Smooth muscle cell (in vitro differentiated cells): ENCODE data around the gene WDFY1. TPM values are rescaled to one million over a fixed set of nuclear protein-coding genes. Genes with fewer than 3 reads are reported as not detected.

Experiments
- DNase-seq: peaks from one replicate; lab custom pipeline; 2025; ENCODE audit not compliant: unreplicated experiment; lab: John Stamatoyannopoulos, UW
- H2AFZ ChIP-seq: fragments of 200-600 bp; sonication (generic); 2 replicates; pipeline ENCODE4 v1.6.0; 2016; ENCODE audit warnings: antibody characterized with exemption, low read depth, mild to moderate bottlenecking
- H3F3A ChIP-seq: fragments of 200-600 bp; sonication (generic); 2 replicates; pipeline ENCODE4 v1.6.0; 2017; ENCODE audit warnings: antibody characterized with exemption, low read depth
- H3K27ac ChIP-seq: fragments of 200-600 bp; sonication (generic); 2 replicates; pipeline ENCODE4 v1.5.1; 2016; ENCODE audit warnings: low read depth, mild to moderate bottlenecking
- H3K27me3 ChIP-seq: fragments of 200-600 bp; sonication (generic); 2 replicates; pipeline ENCODE4 v1.6.1; 2016; ENCODE audit warnings: low read depth, mild to moderate bottlenecking
- H3K36me3 ChIP-seq: fragments of 200-600 bp; sonication (generic); 2 replicates; pipeline ENCODE4 v1.5.1; 2016; ENCODE audit warnings: low read depth
- H3K4me1 ChIP-seq: fragments of 200-600 bp; sonication (generic); 2 replicates; pipeline ENCODE4 v1.5.1; 2016; ENCODE audit warnings: low read depth
- H3K4me2 ChIP-seq: fragments of 200-600 bp; sonication (generic); 2 replicates; pipeline ENCODE4 v1.6.0; 2016; ENCODE audit warnings: mild to moderate bottlenecking
- H3K4me3 ChIP-seq: fragments of 200-600 bp; sonication (generic); 2 replicates; pipeline ENCODE4 v1.5.1; 2016; ENCODE audit warnings: mild to moderate bottlenecking
- H3K79me2 ChIP-seq: fragments of 200-600 bp; sonication (generic); 2 replicates; pipeline ENCODE4 v1.6.0; 2016; ENCODE audit warnings: low read depth, mild to moderate bottlenecking
- H3K9ac ChIP-seq: fragments of 200-600 bp; sonication (generic); 2 replicates; pipeline ENCODE4 v1.6.0; 2016; ENCODE audit warnings: low read depth
- H3K9me3 ChIP-seq: fragments of 200-600 bp; sonication (generic); replicated peaks from 2 replicates; pipeline ENCODE4 v1.5.1; 2016; ENCODE audit warnings: low read depth
- H4K20me1 ChIP-seq: fragments of 200-600 bp; sonication (generic); 2 replicates; pipeline ENCODE4 v1.6.0; 2016; ENCODE audit warnings: low read depth
- CTCF ChIP-seq: fragments of 200-600 bp; sonication (generic); IDR thresholded peaks from 2 replicates; pipeline ENCODE4 v1.5.1; 2017; ENCODE audit warnings: borderline replicate concordance, mild to moderate bottlenecking, antibody characterized with exemption; ENCODE audit not compliant: insufficient read depth, poor library complexity, severe bottlenecking
- WGBS: methylation state at CpG from one replicate; pipeline ENCODE4 v1.1.7; 2016; ENCODE audit warnings: low lambda C conversion rate; 5-methylcytosine and 5-hydroxymethylcytosine counted together
- polyA plus RNA-seq: library from polyadenylated mRNA; unstranded; fragments of >200 nt; fragmentation: Nextera tagmentation; extraction: Ambion mirVana; gene quantifications from 2 replicates; pipeline ENCODE4 v1.2.1, GENCODE V29; 2016
- total RNA-seq: library from RNA; depleted of rRNA; stranded (reverse); fragments of >200 nt; gene quantifications from 2 replicates; pipeline ENCODE4 v1.2.3, GENCODE V29; 2014

Gene WDFY1
- total and polyA plus RNA-seq, 2 experiments from 2014 or later, result 31.6 to 58.6 TPM

GRCh38 chr2:223980803-223981202 is 35.7 kb upstream of the WDFY1 start:
- Histone ChIP-seq H3K27ac (peak overlapping the region; percentile 38), H2AFZ (no peak overlapping the region), H3K36me3 (peaks cover 23% of the 10 kb centered on the region), H3K4me2 (no peak overlapping the region), H3K4me1 (no peaks in the 10 kb centered on the region), H3K9me3 (no peaks in the 10 kb centered on the region), H3K79me2 (no peaks in the 10 kb centered on the region), H3K9ac (no peak overlapping the region), H4K20me1 (peaks cover 5% of the 10 kb centered on the region), H3K4me3 (no peak overlapping the region), H3F3A (peaks cover 42% of the 10 kb centered on the region), H3K27me3 (no peaks in the 10 kb centered on the region)
- 89% methylated on average over 4 of the region's 4 CpGs for WGBS
- DNase-seq, result no peak
- no peak for TF ChIP-seq CTCF

GRCh38 chr2:223980397-223980735 is 35.2 kb upstream of the WDFY1 start:
- no peak for TF ChIP-seq CTCF
- Histone ChIP-seq H3K27me3 (no peaks in the 10 kb centered on the region), H3K36me3 (peaks cover 26% of the 10 kb centered on the region), H3K79me2 (no peaks in the 10 kb centered on the region), H3K9ac (no peak overlapping the region), H3K4me1 (no peaks in the 10 kb centered on the region), H3K27ac (peak overlapping the region; percentile 38), H2AFZ (no peak overlapping the region), H3F3A (peaks cover 46% of the 10 kb centered on the region), H4K20me1 (peaks cover 5% of the 10 kb centered on the region), H3K9me3 (no peaks in the 10 kb centered on the region), H3K4me2 (no peak overlapping the region), H3K4me3 (no peak overlapping the region)
- DNase-seq, result no peak
- WGBS, result 100% methylated on average over 1 of the region's 1 CpG

DNA sequence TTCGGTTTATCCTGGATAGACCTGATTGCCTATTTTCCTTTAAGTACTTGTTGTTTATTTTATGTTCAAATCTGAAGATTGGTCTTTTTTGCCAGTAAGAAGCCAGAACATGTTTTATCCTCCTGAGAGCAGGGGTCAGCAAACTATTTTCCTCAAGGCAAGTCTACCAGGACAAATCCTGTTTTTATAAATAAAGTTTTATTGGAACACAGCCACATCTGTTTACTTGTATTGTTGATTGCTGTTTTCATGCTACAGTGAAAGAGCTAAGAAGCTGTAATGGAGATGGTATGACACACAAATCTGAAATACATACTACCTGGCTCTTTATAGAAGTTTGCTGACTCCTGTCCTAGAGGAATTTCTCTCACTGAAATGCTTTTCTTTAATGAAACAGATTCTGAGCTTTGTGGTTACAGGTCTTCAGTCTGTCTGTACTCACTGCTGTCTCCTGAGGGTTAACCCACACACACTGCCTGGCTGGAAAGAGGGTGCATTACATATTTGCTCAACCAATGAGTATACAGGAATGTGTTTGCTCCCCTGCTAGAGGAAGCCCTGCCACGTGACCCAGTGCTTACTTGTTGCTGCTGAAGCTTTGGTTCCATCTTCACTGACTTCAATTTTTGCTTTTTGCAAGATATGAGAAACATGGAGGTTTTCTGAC is 34.7 kb upstream of the WDFY1 start:
- H3K36me3 ChIP-seq, result peaks cover 26% of the 10 kb centered on the region
- H3K4me3 ChIP-seq, result no peak overlapping the region
- H3K4me1 ChIP-seq, result no peaks in the 10 kb centered on the region
- peaks cover 5% of the 10 kb centered on the region for H4K20me1 ChIP-seq
- H3K9ac ChIP-seq, result no peak overlapping the region
- H2AFZ ChIP-seq, result no peak overlapping the region
- WGBS, result 94% methylated on average over 2 of the region's 2 CpGs
- no peak overlapping the region for H3K4me2 ChIP-seq
- no peak for TF ChIP-seq CTCF
- H3K9me3 ChIP-seq, result no peaks in the 10 kb centered on the region
- DNase-seq, result no peak
- H3K79me2 ChIP-seq, result no peaks in the 10 kb centered on the region
- peak overlapping the region; percentile 38 for H3K27ac ChIP-seq
- peaks cover 51% of the 10 kb centered on the region for H3F3A ChIP-seq
- H3K27me3 ChIP-seq, result no peaks in the 10 kb centered on the region

GRCh38 chr2:223978451-223978850 is 33.3 kb upstream of the WDFY1 start:
- Histone ChIP-seq H3K4me1 (no peaks in the 10 kb centered on the region), H3K79me2 (no peaks in the 10 kb centered on the region), H3K4me3 (no peak overlapping the region), H3K9ac (no peak overlapping the region), H4K20me1 (peaks cover 5% of the 10 kb centered on the region), H3F3A (peaks cover 59% of the 10 kb centered on the region), H2AFZ (no peak overlapping the region), H3K36me3 (peaks cover 26% of the 10 kb centered on the region), H3K9me3 (no peaks in the 10 kb centered on the region), H3K4me2 (no peak overlapping the region), H3K27me3 (no peaks in the 10 kb centered on the region), H3K27ac (no peak overlapping the region)
- no peak for TF ChIP-seq CTCF
- DNase-seq, result no peak
- WGBS, result 94% methylated on average over 4 of the region's 4 CpGs
